ENCODE results near the gene LINGO4. TPM values are rescaled to one million over a fixed set of nuclear protein-coding genes. Genes with fewer than 3 reads are reported as not detected.

Gene LINGO4
- total RNA-seq, 1 donor from 2014 or later, result not detected

DNA sequence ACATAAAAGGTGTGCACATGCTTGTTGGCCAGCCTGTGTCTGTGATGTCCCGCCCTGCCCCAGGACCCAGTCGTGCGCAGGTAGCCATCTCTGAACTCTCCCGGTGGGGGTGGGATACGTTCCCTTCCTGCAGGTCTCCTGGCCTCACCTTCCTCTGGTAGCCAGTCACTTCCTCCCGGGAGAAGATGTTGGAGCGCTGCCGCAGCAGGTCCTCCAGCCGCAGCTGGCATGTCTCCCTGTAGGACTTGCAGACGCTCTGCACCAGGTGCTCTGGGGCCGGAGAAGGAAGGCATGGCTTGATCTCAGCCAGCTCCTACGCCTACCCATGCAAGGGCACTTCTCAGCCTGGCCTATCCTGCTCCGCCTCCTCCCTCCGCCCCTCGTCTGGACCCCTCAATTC, 9.2 kb upstream of the LINGO4 start:
- no peak for DNase-seq (ENCODE audit: low read depth)

DNA sequence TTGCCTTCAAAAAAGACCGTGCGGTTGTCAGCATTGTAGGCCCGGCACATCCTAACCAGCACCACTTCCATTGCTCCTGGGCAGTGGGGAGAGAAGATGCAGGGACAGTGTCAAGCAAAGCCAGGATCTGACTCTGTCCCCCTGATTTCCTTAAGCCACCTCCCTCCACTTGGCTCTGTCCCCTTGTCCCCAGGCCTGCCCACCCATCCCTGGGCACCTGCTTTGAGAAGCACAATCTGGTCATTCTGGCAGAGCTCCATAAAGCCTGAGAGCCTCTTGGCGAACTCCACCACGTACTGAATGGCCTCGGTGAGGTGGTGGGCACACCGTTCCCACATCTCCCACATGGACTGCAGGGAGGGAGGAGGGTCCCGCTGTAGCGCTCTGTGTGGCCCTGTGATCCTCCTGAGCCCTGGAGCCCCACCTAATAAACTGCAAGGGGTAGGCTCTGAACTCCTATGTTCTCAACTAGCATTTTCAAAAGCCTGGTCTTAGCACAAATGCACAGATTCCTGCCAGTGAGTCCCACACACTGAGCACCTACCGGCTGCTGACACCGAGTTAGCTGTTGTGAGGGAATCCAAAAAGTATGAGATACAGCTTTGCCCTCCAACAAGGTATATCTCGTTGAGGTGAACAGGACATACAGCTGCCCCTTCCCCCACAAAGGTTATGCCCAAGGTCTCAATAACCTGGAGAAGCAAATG, 8.2 kb upstream of the LINGO4 start:
- no peak for DNase-seq (ENCODE audit: low read depth)

DNA sequence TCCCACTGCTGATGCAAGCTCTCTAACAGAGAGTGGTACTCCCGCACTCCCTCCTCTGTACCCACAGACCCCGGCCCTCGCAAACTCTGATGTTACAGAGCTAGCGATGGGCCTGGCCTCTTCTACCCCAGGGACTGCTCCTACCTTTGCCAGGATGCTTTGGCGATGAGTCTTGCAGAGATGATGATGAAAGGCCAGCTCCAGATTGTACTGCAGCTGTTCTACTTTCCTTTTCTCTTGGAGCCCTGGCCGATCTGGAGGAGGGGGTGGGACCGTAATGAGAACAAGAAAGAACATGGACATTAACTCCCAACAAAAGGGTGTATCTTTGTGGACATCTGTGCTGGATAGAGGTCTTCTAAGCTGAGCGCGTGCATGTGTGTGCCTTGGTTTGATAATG, 6.0 kb upstream of the LINGO4 start:
- DNase-seq (ENCODE audit: low read depth), result peak; percentile 78

DNA sequence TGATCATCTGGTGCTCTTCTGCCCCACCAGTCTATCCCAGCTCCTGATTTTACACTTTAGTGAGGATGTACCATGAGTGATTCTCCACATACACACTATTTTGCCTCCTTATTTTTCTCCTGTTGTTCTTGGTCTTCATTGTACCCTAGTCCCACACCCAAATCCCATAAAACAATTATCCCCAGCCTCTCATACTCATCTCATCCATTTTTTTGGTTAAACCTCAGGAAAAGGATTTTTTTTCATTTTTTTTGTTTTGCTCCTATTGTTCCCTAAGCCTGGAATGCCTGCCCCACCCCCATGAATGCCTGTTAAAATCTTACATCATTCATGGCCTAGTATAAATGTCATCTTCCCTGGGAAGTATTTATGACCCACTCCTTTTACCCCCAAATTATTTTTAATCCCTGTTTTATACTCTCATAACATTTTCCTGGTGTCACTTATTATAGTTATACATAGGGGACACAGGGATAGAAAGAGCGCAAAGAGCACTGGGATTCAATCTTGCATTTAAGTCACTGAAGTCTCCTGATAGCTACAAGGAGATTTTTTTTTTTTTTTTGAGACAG, 4.9 kb upstream of the LINGO4 start:
- no peak for DNase-seq (ENCODE audit: low read depth)

DNA sequence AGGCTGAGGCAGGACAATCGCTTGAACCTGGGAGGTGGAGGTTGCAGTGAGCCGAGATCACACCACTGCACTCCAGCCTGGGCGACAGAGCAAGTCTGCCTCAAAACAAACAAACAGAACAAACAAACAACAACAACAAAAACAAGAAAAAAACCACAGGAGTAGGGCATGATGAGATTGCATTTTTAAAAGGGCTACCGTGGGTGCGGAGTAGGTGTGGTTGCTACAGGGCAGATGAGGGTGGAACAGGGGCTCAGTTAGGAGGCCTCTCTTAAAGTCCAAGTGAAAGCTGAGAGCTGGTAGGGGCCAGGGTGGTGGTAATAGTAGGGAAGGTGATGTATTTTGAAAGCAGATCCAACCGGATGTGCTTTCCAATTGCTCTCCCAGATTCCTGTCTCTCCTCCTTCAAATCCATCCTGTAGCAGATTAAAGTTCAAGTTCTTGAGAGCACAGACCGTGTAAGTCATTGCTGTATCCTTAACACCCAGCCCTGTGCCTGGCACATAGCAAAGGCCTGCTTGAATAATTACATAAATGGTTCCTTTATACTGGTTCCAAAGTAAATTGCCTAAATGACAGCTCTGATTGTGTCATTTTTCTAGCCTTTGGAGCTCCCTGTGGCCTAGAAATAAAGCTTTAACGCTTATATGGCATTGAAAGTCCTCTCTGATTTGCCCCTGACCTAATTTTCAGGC, 4.2 kb upstream of the LINGO4 start:
- no peak for DNase-seq (ENCODE audit: low read depth)

DNA sequence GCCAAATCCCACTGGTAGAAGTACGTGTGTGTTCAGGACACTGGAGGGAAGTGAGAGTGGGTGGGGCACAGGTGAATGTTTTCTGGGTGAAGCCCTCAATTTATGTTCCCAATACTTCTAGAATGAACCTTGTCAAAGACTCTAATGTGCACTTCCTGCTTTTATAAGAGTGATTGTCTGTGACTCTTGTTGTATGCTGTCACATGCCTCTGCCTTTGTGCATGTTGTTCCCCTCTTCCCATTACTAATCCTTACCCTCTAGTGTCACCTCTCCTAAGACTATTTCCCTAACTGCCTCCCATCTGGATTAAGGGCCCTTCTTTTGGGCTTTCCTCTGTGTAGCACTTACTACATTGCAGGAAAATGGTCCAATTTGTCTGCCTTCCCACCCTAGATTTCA, 2.5 kb upstream of the LINGO4 start:
- no peak for DNase-seq (ENCODE audit: low read depth)

DNA sequence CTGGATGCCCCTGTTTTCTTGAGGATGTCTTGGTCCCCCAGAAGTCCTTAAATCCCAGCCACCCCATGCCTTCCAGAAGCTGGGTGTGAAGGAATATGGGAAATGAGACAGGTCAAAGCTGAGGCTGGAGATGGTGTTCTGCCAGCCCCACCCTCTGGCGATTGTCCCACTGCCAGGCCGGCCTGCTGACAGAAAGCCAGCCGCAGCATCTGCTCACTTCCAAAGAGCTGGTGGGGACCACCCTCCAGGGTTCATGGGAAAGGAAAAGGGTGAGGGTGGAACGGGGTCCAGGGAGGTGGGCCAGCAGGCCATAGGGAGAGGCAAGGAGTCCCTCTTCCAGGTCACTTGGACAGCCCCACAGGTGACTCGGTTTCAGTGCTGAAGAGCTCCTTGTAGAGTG, 1.9 kb upstream of the LINGO4 start:
- no peak for DNase-seq (ENCODE audit: low read depth)

DNA sequence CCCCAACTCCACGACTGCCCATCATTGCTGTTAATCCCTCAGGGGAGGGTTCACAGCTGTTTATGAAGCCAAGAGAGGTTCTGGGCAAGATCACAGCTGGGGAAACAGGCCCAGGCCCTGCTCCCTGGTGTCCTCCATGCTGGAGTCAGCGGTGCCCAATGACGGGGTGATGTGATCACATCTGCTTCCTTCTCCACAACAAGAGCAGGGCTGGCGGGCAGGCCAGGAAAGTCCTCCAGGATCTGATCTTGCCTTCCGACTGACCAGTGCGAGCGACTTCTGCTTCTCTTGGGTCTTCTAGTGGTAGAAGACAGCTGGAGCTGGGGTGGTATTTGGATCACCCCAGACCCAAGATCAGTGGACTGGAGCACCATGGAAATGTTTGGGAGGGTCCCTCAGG, 951 bp upstream of the LINGO4 start:
- no peak for DNase-seq (ENCODE audit: low read depth)

DNA sequence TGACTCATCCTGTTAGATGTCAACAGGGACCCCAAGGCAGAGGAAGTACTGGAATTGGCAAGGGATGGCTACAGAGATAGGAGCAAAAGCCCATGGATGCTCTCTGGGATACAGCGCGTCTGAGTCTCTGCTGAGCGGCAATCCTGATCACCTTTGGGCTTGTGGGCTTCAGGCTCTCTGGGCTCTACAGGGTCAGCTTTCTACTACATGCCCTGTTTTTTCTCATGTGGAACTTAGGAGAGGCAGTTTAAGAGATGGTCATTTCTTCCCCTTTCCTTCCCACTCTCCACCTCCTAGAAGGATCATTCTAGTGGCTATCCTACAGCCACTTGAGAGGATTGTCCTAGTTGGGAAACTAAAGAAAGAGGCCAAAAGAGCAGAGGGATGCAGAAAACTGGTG, 1.3 kb downstream of the LINGO4 start:
- no peak for DNase-seq (ENCODE audit: low read depth)

DNA sequence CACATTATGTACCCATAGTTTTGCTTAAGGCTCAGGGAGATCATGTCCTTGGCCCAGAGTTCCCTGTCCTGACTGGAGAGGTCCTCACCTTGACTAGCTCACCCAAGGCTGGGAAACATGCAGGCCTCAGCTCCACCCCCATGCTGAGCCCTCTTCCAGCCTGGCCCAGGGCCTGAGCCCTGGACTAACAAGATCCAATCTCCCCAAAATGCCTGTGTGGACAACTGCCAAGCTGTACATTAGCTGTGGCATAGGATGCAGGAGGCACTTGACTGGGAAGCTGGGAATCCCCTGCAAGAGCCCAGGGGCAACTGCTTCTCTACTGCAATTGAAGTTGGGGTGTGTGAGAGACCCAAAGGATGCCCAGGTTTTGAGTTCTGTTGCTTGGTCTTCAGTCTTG, 2.1 kb downstream of the LINGO4 start:
- no peak for DNase-seq (ENCODE audit: low read depth)

DNA sequence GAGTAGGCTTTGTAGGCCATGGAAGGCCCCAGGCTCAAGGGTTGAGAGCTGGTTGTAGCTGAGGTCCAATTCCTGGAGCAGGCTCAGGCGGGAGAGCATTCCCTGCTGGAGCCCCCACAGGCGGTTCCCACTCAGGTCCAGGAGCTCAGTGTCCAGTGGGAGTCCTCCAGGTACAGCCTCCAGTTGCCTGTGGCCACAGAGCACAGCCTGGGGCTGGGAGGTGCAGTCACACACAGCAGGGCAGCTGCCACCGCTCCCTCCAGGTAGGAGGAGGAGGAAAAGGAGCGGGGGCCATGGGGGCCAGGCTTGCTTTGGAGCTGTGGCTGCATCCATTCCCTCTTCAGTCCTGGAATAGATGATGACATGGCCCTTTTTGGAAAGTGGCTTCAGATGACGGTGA, 2.8 kb downstream of the LINGO4 start:
- no peak for DNase-seq (ENCODE audit: low read depth)

DNA sequence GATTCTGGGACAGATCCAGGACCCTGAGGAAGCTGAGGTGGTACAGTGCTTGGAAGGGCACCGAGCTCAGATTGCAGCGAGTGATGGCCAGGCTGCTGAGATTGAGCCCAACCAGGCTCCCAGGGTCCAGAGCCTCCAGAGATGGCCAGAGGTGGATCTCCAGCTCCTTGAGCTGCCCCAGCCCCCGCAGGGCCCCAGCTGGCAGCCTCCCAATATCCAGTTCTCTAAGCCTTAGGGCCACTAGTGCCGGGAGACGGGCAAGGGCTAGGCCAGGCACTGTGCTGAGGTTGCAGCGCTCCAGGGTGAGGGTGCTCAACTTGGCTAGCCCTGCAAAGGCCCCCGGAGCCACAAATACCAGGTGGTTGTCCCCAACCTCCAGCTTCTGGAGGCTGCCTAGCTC, 3.4 kb downstream of the LINGO4 start:
- no peak for DNase-seq (ENCODE audit: low read depth)

DNA sequence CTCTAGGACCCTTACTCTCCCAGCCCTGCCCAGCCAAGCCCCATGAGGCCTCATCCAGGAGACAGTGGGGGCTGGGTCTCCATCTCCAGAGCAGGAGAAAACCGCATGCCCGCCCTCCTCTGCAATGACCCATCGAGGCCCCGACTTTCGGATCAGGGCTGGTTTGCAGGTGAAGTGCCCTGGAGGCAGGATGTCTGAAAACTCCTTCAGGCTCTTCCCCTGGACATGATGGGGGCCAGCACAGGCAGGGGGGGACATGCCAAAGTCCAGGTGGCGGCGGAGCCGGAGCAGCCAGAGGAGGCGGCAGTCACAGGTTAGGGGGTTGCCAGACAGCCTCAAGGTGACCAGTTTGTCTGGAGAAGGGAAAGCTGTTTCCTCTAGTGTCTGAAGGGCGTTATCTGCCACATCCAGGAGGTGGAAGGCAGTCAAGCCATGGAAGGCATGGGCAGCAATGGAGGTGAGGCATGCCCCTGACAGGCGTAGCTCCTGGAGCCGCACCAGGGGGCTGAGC, 3.9 kb downstream of the LINGO4 start:
- DNase-seq (ENCODE audit: low read depth), result no peak

DNA sequence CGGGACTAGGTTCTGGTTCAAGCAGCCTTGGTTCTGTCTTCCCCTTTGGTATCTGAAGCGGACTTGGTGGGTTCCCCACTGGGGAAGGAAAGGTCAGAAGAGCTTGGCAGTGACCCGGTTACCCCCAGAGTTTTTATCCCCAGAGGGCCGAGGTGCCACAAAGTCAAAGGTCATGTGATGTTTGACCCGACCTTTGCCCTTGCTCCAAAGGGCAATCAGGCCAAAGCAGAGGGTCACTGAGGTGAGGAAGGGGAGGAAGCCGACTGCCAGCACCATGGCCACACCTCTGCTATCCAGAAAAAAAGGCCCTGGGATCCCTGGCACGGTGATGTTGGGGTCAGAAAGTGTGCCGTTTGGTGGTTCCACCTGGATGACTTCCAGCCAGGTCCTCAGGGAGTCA, 4.4 kb downstream of the LINGO4 start:
- DNase-seq (ENCODE audit: low read depth), result no peak

DNA sequence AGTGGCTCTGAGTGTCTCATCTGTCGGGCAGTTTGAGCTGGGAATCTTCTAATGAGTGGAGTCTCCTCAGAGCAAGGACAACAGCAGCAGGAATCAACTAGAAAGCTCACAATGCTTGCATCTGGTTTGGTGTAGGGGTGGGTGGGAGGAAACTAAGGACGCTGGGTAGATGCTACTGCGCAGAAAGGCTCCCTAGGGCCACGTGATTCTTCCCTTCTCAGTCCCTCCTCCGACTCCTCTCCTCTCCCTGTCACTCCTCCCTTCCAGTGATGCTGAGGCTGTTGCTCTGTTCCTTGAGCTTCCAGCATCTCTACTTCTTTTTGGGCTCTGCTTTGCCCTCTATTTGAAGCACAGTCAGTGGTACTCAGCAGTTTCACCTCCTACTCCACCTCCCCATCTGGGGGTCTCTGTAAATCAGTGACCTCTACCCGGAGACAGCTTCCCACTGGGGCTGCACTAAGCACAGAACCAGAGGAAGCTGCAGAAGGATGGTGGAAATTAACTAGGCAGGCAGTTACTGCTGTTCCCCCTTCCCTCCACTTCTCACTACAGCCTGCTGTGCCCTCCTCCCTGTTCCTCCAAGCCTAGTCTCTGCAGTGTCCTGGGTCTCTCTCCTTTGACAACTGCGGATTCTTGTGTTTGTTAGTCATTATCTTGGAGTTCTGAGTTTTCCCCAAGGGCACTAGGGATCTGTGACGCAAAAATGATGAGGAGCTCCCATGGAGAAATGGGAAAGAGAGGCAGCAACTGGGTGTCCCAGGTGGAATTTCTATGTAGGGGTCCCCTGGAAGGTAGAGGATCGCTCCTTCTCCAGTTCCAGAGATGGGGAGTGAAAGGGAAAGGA, 5.8 kb downstream of the LINGO4 start:
- DNase-seq (ENCODE audit: low read depth), result no peak

DNA sequence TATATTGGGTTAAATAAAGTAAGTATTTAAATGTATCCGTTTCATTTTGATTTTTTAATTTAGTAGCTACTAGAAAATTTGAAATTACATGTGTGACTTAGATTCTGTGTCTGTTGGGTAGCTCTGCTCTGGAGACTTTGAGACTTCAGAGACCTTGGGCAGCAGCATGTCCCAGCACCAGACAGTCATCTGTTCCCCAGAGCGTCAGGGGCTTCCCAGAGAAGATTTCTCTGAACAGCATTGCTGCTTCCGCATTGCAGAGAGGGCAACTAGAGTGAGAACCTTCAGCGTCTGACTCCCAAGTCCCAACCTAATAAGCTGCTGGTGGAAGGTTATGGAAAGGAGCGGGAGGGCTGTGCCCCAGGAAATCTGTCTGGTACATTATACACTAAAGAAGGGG, 6.6 kb downstream of the LINGO4 start:
- no peak for DNase-seq (ENCODE audit: low read depth)

DNA sequence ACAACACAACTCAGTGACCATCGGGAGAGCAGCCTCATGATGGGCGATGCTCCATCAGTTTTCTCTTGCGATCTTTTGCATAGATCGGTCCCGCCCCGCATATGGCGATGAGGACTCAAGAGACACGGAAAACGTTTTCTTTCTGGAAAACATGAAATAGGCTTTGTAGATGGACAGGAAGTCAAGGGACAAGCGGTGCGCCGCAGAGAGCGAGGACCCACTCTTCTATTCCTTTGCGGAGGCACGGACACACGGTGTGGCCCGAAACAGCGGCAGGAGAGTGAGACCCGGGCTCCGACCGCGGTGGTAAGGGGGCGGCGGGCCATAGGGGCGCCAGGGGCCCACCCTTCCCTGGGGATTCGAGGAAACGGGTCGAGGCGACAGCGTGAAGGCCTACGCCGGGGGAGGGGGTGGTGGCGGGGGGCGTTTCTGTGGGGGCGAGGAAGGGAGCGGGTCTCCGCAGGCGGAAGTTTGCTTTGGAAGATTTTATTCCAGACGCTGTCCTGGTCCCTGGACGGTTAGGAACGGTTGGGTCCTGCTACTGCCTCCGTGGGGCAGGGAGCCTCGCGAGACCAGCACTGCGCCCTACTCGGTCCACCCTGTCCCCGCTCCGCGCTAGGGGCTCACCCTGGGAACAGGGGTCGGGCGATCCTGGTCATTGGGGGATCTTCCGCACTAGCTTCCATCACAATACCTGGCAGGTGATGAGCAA, 14.1 kb downstream of the LINGO4 start:
- DNase-seq (ENCODE audit: low read depth), result no peak

DNA sequence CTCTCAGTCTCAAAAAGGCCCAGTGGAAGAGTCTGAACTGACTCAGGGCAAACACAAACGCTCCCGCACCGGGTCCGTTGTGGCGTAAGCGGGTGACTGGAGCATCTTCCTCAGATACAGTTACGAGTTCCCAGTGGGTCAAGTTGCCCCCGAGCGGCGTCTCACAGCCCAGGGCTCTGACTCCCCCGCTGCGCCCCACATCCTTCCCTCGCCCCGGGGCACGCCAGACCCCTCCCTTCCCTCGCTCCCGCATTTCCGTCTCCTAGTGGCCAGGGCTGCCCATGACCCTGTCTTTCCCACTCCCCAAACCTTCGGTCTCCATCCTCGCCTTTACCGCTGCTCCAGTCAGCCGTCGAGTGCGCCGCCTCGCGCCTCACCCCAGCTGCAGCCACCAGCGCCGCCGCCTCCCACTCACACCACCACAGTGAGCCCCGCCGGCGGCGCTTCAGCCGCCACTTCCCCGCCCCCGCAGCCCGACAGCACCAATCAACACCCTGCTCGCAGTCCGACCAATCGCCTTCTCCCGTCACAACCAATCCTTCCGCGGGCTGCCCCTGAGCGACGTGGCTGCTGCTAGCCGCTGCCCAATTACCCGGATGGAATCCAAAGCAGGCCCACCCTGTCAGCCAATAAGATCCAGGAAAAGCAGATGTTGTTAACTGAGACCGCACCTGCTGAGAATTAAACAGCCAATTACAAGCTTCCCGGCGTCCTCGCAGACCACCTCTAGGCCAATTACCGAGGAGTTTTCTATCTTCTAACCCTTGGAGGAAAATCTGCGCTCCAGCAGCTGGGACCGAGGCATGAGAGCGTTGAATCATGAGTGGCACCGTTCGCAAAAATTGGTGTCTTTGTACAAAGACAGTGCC, 14.9 kb downstream of the LINGO4 start, which contains the start of gene TDRKH:
Gene TDRKH (minus strand): TSS at position 430 of the 869 bp plus-strand sequence. CDS start 7,478 bp downstream, outside the sequence.
- peak; percentile 100 for DNase-seq (ENCODE audit: low read depth)

DNA sequence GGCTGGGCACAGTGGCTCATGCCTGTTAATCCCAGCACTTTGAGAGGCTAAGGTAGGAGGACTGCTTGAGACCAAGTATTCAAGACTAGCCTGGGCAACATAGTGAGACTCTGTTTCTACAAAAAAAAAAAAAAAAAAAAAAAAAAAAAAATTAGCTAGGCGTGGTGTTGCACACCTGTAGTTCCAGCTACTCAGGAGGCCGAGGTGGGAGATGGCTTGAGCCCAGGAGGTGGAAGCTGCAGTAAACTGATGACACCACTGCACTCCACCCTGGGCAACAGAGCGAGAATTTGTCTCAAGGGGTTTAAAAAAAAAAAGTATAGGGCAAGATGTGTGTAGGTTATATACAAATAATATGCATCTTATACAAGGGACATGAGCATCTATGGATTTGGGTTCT, 17.5 kb downstream of the LINGO4 start:
- no peak for DNase-seq (ENCODE audit: low read depth)

DNA sequence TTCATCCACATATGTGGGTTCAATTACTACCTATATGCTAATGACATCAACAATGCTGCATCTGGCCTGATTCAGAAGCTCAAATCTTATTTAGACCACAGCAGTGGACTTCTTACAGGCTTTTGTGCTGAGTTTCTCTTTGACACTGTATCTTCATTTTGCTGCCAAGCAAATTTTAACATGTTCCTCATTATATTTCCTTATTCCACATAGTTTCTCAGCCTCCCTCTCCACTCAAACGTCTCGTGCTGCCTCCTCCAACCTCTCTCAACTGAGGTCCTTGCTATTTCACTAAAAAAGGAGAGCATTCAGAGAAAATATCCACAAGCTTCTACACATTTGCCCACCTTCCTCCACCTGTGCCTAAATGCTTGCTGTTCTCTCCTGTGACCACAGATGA, 21.4 kb downstream of the LINGO4 start:
- DNase-seq (ENCODE audit: low read depth), result no peak
